Measurements from ENCODE around the gene APEH. TPM values are rescaled to one million over a fixed set of nuclear protein-coding genes. Genes with fewer than 3 reads are reported as not detected.
"Not testable (repeated sequence)": the region's sequence is repeated elsewhere in the genome, so short reads cannot be mapped to it uniquely, and the experiment has no call there.

The APEH gene
- total RNA-seq, 1 donor from 2014 or later: 113 TPM

- H3K9me3 Mint-ChIP-seq, POLR2A ChIA-PET, H3K27ac Mint-ChIP-seq, H3K27me3 Mint-ChIP-seq, CTCF ChIA-PET: not testable (repeated sequence)
- peak; percentile 28 for ATAC-seq (ENCODE audit: low read depth)
- peak; percentile 46 for DNase-seq
- intact Hi-C loops (cut with micrococcal nuclease): loop anchor here (5.0 kb wide), 1 partner anchor 1129 kb away; the partner anchor contains the start of gene PFKFB4
- H3K4me3 Mint-ChIP-seq: peak overlapping the region; percentile 76
- H3K36me3 Mint-ChIP-seq (ENCODE audit: low read depth): peaks cover 39% of the 10 kb centered on the region
- peaks cover 37% of the 10 kb centered on the region for H3K4me1 Mint-ChIP-seq
These were observed 12.2 kb downstream of the APEH start for GRCh38 chr3:49686346-49686745.

- CTCF ChIA-PET, POLR2A ChIA-PET, H3K27me3 Mint-ChIP-seq, H3K9me3 Mint-ChIP-seq, H3K27ac Mint-ChIP-seq: not testable (repeated sequence)
- peak; percentile 30 for DNase-seq
- Mint-ChIP-seq H3K36me3 (ENCODE audit: low read depth) (peaks cover 33% of the 10 kb centered on the region), H3K4me1 (peaks cover 37% of the 10 kb centered on the region), H3K4me3 (peak overlapping the region; percentile 76)
- intact Hi-C loops (cut with micrococcal nuclease): loop anchor here (5.0 kb wide), 1 partner anchor 1130 kb away; the partner anchor contains the start of gene PFKFB4
- ATAC-seq (ENCODE audit: low read depth): peak; percentile 43
These were observed 12.7 kb downstream of the APEH start for GRCh38 chr3:49686769-49687423.

- CTCF ChIA-PET, H3K9me3 Mint-ChIP-seq, POLR2A ChIA-PET: not testable (repeated sequence)
These were observed 13.3 kb downstream of the APEH start for GRCh38 chr3:49687424-49687795.

GRCh38 chr3:49688338-49689045 lies 14.3 kb downstream of the APEH start:
- intact Hi-C loops (cut with micrococcal nuclease): loop anchor here (1.0 to 5.0 kb wide), 3 partner anchors 14 to 1131 kb away; partner anchors contain the start of genes APEH and PFKFB4
- CTCF ChIA-PET; H3K9me3 Mint-ChIP-seq; DNase-seq; ATAC-seq (ENCODE audit: low read depth); H3K27me3 Mint-ChIP-seq: not testable (repeated sequence)
- Mint-ChIP-seq H3K4me3 (peak overlapping the region; percentile 97), H3K4me1 (peaks cover 38% of the 10 kb centered on the region), H3K27ac (peak overlapping the region; percentile 92), H3K36me3 (ENCODE audit: low read depth) (peaks cover 18% of the 10 kb centered on the region)
- POLR2A ChIA-PET: interaction anchor here (1.0 to 1.3 kb wide), 2 partner anchors 12 to 15 kb away, joined by 3 to 4 read pairs; no protein-coding TSS in a partner anchor

More at GRCh38 chr3:49687424-49687795, 13.3 kb downstream of the APEH start:
- peak overlapping the region; percentile 76 for H3K4me3 Mint-ChIP-seq
- intact Hi-C loops (cut with micrococcal nuclease): loop anchor here (5.0 kb wide), 1 partner anchor 1130 kb away; the partner anchor contains the start of gene PFKFB4
- H3K27ac Mint-ChIP-seq; ATAC-seq (ENCODE audit: low read depth); H3K27me3 Mint-ChIP-seq; DNase-seq: not testable (repeated sequence)
- H3K4me1 Mint-ChIP-seq: peaks cover 37% of the 10 kb centered on the region
- peaks cover 28% of the 10 kb centered on the region for H3K36me3 Mint-ChIP-seq (ENCODE audit: low read depth)

GRCh38 chr3:49689046-49689907 lies 15.1 kb downstream of the APEH start, which contains the start of the genes MST1 and RNF123:
TSS of gene MST1 (minus strand) at chr3:49689474. CDS start at chr3:49688691, 783 bp downstream.
TSS of gene RNF123 (plus strand) at chr3:49689557. CDS start at chr3:49691166, 1,609 bp downstream.
- Mint-ChIP-seq H3K9me3 (no peaks in the 10 kb centered on the region), H3K27me3 (peaks cover 3% of the 10 kb centered on the region), H3K27ac (peak within 1 kb of the TSS; percentile 92), H3K4me3 (peak within 1 kb of the TSS; percentile 97), H3K36me3 (ENCODE audit: low read depth) (peaks cover 14% of the 10 kb centered on the region), H3K4me1 (peaks cover 38% of the 10 kb centered on the region)
- ChIA-PET CTCF (no interaction called here), POLR2A (interaction anchor here (1.0 to 1.3 kb wide), 2 partner anchors 13 to 16 kb away, joined by 3 to 4 read pairs; no protein-coding TSS in a partner anchor)
- TF ChIP-seq CTCF (IDR thresholded peaks at IDR 0.05): no peak
- intact Hi-C loops (cut with micrococcal nuclease): loop anchor here (1.0 to 5.0 kb wide), 3 partner anchors 15 to 1132 kb away; partner anchors contain the start of genes APEH and PFKFB4
- peak; percentile 95 for DNase-seq
- ATAC-seq (ENCODE audit: low read depth): peak; percentile 83

GRCh38 chr3:49689908-49690624 lies 15.9 kb downstream of the APEH start:
- Mint-ChIP-seq H3K4me1 (peaks cover 38% of the 10 kb centered on the region), H3K4me3 (peak overlapping the region; percentile 97), H3K27ac (peak overlapping the region; percentile 92)
- POLR2A ChIA-PET: interaction anchor here (0.6 to 1.3 kb wide), 2 partner anchors 17 to 879 kb away, joined by 3 to 4 read pairs; partner anchors contain the start of gene HEMK1
- H3K36me3 Mint-ChIP-seq (ENCODE audit: low read depth); H3K27me3 Mint-ChIP-seq; ATAC-seq (ENCODE audit: low read depth); H3K9me3 Mint-ChIP-seq; DNase-seq; CTCF ChIA-PET: not testable (repeated sequence)
- intact Hi-C loops (cut with micrococcal nuclease): loop anchor here (1.0 to 5.0 kb wide), 3 partner anchors 16 to 1133 kb away; partner anchors contain the start of genes APEH and PFKFB4

GRCh38 chr3:49690856-49691255 lies 16.7 kb downstream of the APEH start:
- H3K27me3 Mint-ChIP-seq; H3K27ac Mint-ChIP-seq; ATAC-seq (ENCODE audit: low read depth); DNase-seq; H3K9me3 Mint-ChIP-seq; CTCF ChIA-PET; intact Hi-C loops (cut with micrococcal nuclease); H3K36me3 Mint-ChIP-seq (ENCODE audit: low read depth): not testable (repeated sequence)
- POLR2A ChIA-PET: interaction anchor here (0.6 kb wide), 1 partner anchor 879 kb away, joined by 3 read pairs; the partner anchor contains the start of gene HEMK1
- peaks cover 38% of the 10 kb centered on the region for H3K4me1 Mint-ChIP-seq
- H3K4me3 Mint-ChIP-seq: peak overlapping the region; percentile 97

GRCh38 chr3:49691481-49691880 lies 17.3 kb downstream of the APEH start:
- ATAC-seq (ENCODE audit: low read depth); H3K9me3 Mint-ChIP-seq; POLR2A ChIA-PET; H3K27ac Mint-ChIP-seq; intact Hi-C loops (cut with micrococcal nuclease); H3K36me3 Mint-ChIP-seq (ENCODE audit: low read depth); DNase-seq; CTCF ChIA-PET; H3K27me3 Mint-ChIP-seq: not testable (repeated sequence)
- H3K4me3 Mint-ChIP-seq: peak overlapping the region; percentile 41
- H3K4me1 Mint-ChIP-seq: peaks cover 36% of the 10 kb centered on the region

- H3K9me3 Mint-ChIP-seq; ATAC-seq (ENCODE audit: low read depth); intact Hi-C loops (cut with micrococcal nuclease); H3K27me3 Mint-ChIP-seq; H3K4me3 Mint-ChIP-seq; H3K27ac Mint-ChIP-seq; DNase-seq; CTCF ChIA-PET; POLR2A ChIA-PET: not testable (repeated sequence)
- Mint-ChIP-seq H3K4me1 (peaks cover 17% of the 10 kb centered on the region), H3K36me3 (ENCODE audit: low read depth) (peaks cover 25% of the 10 kb centered on the region)
These were observed 20.4 kb downstream of the APEH start for GRCh38 chr3:49694409-49695070.

All from activated B cell treated with CpG ODN at 0.5 μM for 24 hours (primary cell).